NCI-H2196 (cell line): ENCODE results near the gene TBC1D16.

ENCODE experiments used
- DNase-seq: peaks from one replicate; lab custom pipeline; 2025; ENCODE audit not compliant: unreplicated experiment; lab: John Stamatoyannopoulos, UW

TBC1D16 gene

DNA sequence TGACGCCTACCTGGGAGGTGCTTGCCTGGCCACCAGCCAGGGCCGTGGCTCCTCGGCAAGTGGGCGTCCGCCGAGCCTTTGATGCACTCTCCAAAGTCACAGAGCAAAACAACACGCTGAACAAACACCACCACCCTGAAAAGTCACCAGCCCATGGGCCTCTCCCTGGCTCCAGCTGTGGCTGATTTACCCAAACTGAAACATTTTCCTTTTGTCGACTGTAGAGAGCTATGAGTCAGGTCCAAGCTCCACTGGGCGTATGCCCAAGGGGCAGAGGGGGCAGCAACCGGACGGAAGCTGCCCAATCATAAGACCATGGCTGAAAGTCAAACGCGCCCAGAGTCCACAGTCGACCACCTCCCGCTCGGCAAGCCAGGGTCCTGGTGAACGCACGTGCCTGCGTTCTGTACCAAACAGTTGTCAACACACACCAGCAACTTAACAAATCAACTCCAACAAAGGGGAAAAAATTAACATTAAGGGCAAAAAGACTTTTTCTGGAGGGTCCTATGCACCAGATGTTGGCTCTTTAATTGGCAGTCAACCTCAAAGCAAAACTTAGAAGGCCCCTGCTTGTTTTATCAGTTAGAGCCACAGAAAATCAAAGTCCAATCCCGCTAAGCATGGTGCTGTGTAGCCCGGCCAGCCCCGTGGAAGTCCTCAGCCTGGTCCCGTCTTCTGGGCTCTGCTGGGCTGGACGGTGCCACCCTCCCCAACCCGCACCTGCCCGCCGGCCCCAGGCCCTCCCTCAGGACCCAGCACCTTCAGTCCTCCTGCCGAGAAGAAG, 47.3 kb downstream of the TBC1D16 start:
- peak; percentile 70 for DNase-seq

DNA sequence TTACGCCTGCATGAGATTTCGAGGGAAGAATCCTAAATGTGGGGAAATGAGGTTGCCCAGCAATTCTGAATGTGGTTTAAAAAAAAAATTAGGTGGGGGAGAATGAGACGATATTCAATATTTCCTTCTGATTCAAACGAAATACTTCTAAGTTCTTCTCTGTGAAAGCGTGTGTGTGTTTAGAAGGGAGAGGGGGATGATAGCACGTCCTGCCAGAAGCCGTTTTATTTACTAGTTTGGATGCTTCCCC, 47.8 kb downstream of the TBC1D16 start:
- DNase-seq = no peak

DNA sequence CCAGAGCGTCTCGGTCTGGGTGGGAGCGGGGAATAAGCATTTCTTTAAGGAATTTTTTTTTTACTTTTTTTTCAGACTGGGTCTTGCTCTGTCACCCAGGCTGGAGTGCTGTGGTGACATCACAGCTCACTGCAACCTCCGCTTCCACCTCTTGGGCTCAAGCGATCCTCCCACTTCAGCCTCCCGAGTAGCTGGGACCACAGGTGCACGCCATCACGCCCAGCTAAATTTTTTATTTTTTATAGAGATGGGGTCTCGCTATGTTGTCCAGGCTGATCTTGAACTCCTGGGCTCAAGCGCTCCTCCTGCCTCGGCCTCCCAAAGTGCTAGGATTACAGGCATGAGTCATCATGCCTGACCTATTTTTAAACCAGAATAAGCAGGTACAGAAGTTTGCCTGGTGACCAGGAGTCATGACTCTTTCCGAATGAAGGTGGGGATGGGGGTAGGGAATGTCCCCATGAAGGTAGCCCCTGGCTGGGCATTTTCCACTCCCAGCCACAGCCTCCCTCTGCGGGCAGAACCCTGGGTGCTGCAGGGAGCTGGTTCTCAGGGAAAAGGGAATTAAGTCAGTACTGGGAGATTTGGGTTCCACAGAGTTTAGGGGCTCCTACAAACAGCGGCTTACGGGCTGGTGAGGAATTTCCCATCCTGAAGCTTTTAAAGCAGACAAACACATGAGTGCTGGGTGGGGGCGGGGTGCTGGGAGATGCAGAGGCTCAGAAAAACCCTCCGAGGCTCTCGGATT, 48.3 kb downstream of the TBC1D16 start:
- no peak for DNase-seq

DNA sequence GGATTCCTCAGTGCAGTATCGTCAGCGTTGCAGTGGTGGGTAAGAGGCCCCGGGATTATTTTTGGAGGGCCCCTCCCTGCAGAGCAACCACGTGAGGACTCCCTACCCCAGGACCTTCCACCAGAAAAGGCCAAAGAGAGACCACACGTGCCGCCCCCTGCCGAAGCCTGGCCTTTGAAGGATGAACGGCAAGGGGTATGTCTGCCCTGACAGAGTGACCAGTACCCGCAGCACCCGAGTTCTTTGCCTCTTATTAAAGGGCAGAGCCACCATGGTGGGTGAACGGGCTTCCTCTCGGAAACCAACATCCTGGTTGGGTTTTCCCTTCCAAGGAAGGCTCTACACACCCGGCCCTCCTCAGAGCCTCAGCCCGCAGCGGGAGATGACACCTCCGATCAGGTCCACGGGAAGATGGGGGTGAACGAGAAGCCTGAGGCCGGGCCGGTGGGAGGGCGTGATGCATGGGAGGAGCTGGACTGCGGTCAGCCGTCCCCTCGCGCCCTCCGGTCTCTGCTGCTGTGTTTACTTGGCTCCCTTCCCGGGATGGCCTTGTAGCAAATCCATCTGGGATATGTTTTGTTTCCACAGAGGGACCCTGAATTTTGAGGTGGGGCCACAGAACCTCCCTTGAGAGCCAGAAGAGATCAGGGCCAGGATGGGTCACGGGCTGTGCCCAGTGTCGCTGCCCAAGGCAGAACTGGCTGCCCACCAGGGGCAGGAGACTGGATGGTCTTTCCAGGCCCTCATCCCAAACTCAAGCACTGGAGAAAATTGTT, 49.1 kb downstream of the TBC1D16 start:
- DNase-seq = no peak

DNA sequence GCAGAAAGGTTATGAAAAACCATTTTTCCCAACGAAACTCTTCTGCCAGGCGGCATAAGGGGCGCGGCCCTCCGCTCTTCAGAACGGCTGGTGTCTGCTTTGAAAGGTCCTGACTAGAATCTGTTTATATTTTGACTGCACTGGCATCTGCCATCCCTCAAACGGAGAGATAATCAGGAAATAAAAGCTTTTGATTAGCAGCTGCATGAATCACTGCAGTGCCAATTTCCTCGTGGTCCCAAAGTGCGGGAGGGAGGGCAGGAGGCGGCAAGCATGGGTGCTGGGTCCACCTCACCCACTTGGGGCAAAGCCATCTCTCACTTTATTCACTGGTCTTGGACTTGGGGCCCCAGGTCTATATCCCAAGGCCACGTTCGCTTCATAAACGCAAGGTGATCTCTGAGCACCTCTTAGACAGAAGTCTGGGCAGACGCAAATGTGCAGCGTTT, 49.7 kb downstream of the TBC1D16 start:
- DNase-seq = no peak

DNA sequence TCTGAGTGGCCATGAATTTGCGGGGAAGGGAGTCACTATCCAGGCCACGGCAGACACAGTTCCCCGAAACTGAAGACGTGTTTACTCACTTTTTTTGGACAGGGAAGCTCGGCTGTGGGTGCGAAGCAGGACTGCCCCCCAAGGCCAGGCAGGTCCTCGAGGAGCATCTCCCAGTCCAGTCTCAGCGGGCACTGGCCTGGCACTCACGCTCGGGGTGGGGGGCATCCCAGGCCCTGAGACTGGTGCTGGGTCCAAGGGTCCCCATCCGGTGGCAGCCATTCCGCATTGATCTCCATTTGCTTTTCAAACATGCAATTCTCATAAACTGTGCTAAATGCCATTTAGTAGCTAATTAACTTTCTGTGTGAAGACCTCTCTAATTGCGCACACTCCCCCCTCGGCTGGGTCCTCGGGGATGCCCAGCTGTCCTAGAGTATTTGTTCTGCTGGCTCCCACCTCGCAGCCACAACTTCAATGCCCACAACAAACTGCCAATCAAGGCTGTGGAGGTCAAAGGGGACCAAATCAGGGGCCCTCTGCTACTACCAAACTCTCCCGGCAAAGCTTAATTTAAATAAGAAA, 50.2 kb downstream of the TBC1D16 start:
- no peak for DNase-seq

DNA sequence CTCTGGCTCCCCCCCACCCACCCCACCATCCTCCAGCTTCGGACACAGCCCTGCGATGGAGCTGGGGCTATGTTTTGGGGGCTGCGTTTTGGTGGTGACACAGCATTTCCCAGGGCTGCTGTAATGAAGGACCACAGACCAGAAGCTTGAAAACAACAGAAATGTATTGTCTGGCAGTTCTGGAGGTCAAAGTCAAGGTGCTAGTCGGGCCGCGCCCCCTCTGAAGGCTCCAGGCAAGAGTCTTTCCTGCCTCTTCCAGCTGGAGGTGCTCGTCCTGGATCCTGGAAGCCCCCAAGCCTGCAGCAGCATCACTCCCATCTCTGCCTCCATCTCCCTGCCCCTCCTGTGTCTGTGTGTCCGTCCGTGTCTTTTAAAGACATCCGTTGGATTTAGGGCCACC, 50.8 kb downstream of the TBC1D16 start:
- no peak for DNase-seq

DNA sequence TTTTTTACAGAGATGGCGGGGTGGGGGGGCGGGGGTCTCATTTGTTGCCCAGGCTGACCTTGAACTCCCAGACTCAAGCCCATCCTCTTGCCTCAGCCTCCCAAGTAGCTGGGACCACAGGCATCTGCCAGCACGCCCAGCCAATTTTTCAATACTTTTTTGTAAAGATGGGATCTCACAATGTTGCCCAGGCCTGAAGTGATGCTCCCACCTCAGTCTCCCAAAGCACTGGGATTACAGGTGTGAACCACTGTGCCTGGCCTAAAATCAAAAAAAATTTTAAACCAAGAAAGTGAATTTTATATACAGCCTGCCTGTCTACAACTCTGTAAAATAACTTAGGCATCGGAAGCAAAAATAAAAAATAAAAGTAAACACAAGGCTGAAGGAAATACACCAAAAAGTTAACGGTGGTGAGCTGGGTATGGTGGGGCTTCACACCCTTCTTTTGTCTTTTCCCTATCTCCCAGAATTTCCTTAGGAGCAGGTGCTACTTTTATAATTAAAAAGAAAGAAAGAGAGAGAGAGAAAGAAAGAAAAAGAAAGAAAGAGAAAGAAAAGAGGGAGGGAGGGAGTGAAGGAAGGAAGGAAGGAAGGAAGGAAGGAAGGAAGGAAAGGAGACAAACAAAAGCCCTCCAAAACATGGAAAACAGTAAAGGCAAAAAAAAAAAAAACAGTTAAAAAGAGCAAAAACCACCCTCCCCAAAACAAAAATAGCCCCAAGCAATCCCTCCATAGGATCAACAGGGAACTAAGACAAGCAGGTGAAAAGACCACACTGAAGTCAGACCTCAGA, 51.4 kb downstream of the TBC1D16 start:
- DNase-seq = no peak

DNA sequence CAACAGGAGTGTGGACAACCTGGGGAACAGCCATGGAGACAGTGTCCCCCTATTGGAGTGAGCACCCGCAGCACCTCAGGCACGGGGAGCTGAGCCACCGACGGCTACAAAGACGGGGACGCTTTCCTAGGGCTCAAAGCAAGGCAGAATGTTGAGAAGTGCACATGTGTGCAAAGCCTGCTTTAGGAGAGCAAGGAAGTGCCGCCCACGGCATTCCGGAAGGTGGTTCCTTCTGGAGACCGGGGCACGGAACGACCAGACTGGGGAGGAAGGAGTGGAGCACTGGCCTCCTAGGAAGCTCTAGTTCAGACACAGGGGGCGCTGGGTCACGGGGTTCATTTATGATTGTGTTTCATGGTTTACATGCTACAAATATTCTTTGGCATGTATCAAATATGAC, 52.2 kb downstream of the TBC1D16 start:
- DNase-seq = no peak

DNA sequence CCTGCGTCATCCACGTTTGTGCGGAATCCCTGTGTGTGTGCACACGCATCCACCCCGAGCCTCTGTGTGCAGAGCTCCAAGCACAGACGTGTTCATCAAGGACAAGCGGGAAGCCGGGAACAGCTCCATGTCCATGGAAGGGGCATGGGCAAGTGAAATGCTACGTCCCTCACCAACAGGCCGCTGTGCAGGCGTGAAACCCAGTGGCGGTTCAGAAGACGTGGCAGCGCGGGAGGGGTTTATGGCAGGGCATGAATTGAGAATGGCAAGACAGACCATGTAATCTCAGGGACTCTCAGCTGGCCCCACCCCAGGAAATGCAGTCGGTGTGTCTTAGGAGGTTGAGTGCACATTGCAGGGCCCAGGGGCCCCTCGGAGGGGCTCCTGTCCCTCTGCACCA, 52.7 kb downstream of the TBC1D16 start:
- no peak for DNase-seq

DNA sequence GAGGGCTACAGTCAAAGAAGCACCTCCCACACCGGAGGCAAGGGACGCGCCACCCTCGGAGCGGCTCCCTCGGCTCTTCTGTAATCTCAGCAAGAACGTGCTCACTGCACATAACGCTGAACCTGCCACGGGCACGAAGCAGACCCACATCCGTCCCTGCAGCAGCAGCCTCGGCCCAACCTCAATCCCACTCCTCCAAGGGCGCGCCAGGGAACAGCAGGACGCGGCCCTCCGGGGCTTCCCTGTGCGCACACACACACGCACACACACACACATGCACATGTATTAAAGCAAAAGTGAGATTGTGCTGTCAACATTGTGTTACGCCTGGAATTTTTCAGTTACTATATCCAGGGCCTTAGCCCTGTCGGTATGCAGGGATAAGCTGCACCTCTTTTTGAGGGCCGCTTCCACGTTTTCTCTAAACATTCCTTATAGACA, 54.0 kb downstream of the TBC1D16 start:
- DNase-seq = no peak

DNA sequence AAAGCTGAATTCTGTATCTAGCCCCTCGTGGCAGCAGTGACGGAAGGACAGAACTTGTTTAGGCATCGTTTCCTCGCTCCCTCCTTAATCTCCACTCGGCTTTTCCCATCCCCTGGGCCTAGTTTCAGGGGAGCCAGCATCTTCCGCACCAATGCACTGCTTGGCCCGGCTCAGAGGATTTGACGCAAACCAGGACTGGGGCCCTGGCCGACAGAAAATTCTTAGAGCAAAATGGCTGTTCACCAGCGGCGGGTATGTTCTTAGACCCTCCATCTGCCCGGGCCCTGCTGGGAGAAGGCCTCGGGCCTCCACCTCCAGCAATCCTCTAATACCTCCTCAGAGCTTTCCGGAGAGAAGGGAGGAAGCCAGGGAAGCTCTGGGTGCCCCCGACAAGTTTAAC, 54.6 kb downstream of the TBC1D16 start:
- no peak for DNase-seq

DNA sequence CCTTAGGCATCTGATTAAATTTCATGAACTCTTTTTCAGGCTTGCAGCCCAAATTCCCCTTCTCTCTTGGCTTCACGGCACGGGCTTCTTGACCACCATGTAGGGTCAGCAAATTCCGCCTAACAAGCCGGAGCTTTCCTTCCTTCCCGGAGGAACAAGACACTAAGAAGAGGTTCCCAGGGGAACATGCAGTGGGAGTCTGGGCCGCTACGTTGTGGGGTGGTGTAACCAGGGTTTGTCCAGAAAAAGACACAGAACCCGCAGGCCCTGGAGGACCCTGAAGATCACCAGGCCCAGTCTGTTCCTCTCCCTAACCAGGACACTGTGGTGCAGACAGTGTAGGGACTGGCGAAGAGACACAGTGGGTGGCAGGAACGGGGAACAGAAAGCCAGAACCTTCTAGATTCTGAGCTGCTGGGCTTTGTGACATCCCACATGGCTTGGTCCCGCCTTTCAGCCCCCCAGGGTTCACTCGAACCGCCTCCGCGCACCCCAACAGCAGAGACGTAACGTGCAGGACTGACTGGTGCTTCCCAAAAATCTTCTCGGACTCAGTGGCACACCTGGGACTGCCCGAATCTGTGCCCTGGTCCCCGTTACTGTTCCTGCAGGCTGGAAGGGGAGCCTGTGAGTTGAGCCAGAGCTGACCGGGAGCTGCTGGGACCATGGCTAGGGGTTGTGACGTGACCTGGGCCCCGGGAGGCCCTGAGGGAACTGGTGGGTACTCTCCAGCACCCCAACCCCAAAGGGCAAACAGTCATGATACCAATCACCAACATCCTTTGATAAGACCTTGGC, 55.2 kb downstream of the TBC1D16 start:
- DNase-seq = no peak

DNA sequence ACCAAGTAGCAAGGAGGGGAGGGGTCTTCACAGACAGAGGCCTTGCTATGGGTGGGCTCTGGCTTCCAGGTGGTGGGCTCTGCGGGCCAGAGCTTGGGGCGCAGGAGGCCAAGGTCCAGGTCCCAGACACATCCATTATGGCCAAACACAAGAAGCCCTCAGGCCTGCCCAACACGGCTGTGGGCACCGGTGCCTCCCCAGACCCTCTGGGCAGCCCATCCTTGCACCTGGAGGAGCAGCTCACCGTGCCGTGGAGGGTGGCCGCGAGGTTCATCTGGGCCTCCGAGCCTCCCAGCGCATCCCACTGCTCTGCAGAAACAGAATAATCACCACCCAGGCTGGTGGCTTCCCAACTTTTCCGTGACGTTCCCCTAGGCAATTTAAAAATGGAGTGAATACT, 55.9 kb downstream of the TBC1D16 start:
- DNase-seq = no peak

DNA sequence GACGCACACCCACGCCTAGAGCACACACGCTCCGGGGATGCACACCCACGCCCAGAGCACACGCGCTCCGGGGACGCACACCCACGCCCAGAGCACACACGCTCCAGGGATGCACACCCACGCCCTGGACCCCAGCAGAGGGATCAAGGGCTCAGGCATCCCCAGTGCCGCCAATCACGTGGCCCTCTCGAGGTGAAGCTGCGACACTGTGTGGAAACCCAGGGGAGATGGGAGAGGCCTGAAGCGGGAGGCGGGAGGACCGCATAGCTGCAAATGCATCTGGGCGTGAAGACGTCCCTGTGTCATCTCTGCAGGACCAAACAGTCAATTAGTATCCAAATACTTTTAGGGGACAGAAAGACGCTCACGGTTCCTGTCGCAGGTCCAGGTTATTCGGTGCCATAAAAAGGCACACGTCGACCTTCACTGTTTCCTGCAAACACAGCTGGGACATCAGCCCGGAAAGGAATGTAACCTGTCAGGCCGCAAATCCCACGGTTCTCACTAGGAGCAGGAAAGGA, 56.4 kb downstream of the TBC1D16 start:
- no peak for DNase-seq

DNA sequence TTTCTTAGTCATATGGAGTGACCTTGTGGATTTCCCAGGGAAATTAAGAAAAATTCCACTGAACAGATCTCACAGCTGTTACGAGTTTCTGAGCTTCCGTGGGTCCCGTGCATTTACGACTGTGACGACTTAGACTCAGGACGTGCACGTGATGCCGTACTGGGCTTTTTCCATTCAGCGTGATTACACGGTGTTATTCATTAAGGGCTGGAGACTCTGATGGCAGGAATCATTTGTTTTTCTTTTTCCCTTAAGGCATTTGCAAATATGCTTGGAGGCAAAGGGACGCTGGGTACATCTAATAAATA, 57.2 kb downstream of the TBC1D16 start:
- DNase-seq = no peak

DNA sequence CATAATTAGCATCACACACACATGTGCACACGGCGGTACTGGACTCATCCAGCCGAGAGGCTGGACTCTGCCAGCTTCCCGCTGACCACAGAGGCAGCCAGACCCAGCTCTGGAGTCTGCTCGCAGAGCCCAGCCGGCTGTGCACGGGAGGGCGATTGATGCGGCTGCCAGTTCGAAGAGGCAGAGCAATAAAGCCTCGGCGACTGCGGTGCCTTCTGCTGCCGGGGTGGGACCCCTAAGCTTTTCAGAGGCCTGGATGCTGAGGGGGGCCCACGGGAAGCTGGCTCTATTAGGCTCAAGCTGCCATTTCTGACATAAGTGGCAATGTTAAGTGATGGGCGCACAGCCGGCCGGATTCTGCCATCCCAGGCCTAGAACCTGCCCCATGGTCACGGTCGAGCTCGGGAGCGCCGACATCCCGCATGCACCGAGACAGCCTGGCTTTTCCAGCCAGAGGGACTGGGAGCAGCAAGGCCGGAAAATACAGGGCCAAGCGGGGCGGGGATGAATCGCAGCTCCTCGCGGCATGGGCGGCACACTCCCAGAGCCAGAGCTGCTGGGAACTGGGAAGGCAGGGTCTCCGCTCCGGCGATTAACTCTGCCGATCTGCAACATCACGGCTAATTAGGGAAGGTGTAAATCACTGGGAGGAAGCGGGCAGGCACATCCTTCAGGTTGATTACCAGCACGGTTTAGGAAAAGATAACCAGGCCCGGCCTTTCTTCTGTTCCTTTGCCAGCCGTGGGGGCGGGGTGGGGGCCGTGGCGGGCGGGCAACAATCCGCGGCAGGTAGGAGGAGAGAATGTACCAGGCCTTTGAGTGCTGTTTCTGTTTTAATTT, 57.7 kb downstream of the TBC1D16 start:
- DNase-seq = no peak

DNA sequence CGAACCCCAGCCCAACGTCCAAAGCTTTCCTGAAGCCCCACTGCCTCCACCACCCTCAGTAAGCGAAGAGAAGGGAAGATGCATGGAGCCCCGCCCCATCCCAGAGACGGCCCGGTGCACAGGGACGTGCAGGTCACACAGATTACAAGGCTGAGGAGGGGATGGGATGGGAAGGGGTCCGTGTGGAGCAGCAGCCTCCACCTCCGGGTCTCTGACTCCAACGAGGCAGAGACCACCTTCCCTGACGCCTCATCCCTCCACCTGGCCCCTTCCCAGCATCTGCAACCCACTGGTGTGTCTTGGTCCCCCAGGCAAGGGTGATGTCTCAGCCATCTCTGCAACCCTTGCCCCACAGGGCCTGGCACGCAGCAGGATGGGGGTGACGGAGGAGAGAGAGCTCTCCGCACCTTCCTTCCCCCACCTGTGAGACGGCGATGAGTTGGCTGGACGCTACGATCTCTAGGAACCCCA, 58.5 kb downstream of the TBC1D16 start:
- DNase-seq = no peak

DNA sequence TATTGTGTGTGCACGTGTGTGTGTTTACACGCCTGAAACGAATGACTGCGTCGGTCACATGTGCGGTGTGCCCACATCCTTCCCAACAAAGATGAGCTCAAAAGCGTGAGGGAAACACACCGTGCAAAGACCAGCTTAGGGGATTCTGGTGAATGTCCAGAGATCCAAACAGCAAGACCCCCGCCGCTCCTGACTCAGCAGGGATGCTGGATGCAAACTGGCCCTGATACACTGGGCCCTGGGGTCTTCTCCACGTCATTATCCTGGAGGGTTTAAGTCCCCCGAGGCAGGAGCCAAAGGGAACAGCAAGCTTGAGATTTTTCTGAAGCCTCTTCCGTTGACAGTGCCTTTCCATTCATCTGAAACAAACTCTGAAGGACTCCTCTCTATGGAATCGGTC, 59.2 kb downstream of the TBC1D16 start:
- DNase-seq = no peak
